Keratinocyte (primary cell): Measurements from ENCODE around the gene TCF19. TPM values are rescaled to one million over a fixed set of nuclear protein-coding genes. Genes with fewer than 3 reads are reported as not detected.

ENCODE experiments used
- DNase-seq: peaks from one replicate; pipeline ENCODE4 v3.0.0-alpha.2; 2011; ENCODE audit warnings: low read depth, missing footprints, low spot score
- FAIRE-seq: peaks from 2 replicates; lab custom pipeline; 2011; peaks lifted over from hg19 to GRCh38; lab: Jason Lieb, UNC
- H2AFZ ChIP-seq: 2 replicates; pipeline ENCODE4 v1.6.0; 2012; ENCODE audit warnings: low read length, control low read depth, inconsistent platforms; ENCODE audit not compliant: control insufficient read depth
- H3K27ac ChIP-seq: 2 replicates; pipeline ENCODE4 v1.5.1; 2011; ENCODE audit warnings: low read length; ENCODE audit not compliant: control insufficient read depth, insufficient read depth
- H3K27me3 ChIP-seq: 3 replicates; pipeline ENCODE4 v1.6.0; 2011; ENCODE audit warnings: low read length; ENCODE audit not compliant: control insufficient read depth, insufficient read depth; ENCODE audit errors: extremely low read depth
- H3K36me3 ChIP-seq, 2 experiments: 2 replicates in 1 of 2; 3 replicates in 1 of 2; pipeline ENCODE4 v1.5.1; 2011; ENCODE audit warnings: low read length in 2 of 2, mild to moderate bottlenecking in 1 of 2; ENCODE audit not compliant: control insufficient read depth in 2 of 2, insufficient read depth in 2 of 2; ENCODE audit errors: extremely low read depth in 1 of 2
- H3K4me1 ChIP-seq: 3 replicates; pipeline ENCODE4 v1.5.1; 2011; ENCODE audit warnings: low read length; ENCODE audit not compliant: control insufficient read depth, insufficient read depth; ENCODE audit errors: extremely low read depth
- H3K4me2 ChIP-seq: 3 replicates; pipeline ENCODE4 v1.6.0; 2011; ENCODE audit warnings: low read depth, low read length; ENCODE audit not compliant: control insufficient read depth, insufficient read depth; ENCODE audit errors: extremely low read depth
- H3K4me3 ChIP-seq, 3 experiments: fragments of 200-600 bp in 1 of 3; sonication (generic) in 1 of 3; 2 replicates in 2 of 3; 3 replicates in 1 of 3; pipeline ENCODE4 v1.5.1; 2011 to 2016; ENCODE audit warnings: low read length in 3 of 3, mild to moderate bottlenecking in 3 of 3, control low read depth in 2 of 3, inconsistent platforms in 1 of 3, low read depth in 1 of 3, mixed read lengths in 1 of 3, mixed run types in 1 of 3, moderate library complexity in 1 of 3; ENCODE audit not compliant: control insufficient read depth in 2 of 3, insufficient read depth in 2 of 3; ENCODE audit errors: extremely low read depth in 1 of 3
- H3K79me2 ChIP-seq: 2 replicates; pipeline ENCODE4 v1.6.0; 2012; ENCODE audit warnings: low read length; ENCODE audit not compliant: control insufficient read depth, insufficient read depth
- H3K9ac ChIP-seq: 3 replicates; pipeline ENCODE4 v1.6.0; 2011; ENCODE audit warnings: low read length; ENCODE audit not compliant: control insufficient read depth, insufficient read depth; ENCODE audit errors: extremely low read depth
- H3K9me1 ChIP-seq: 3 replicates; pipeline ENCODE4 v1.6.0; 2011; ENCODE audit warnings: low read length; ENCODE audit not compliant: control insufficient read depth, insufficient read depth; ENCODE audit errors: extremely low read depth
- H3K9me3 ChIP-seq: 2 replicates; pipeline ENCODE4 v1.5.1; 2012; ENCODE audit warnings: low read depth, low read length; ENCODE audit not compliant: control insufficient read depth
- H4K20me1 ChIP-seq: 3 replicates; pipeline ENCODE4 v1.6.0; 2011; ENCODE audit warnings: low read length; ENCODE audit not compliant: control insufficient read depth, insufficient read depth; ENCODE audit errors: extremely low read depth
- CTCF ChIP-seq, 3 experiments: IDR thresholded peaks in 1 of 3; conservative IDR thresholded peaks in 1 of 3; optimal IDR thresholded peaks in 1 of 3; 2 replicates in 2 of 3; 3 replicates in 1 of 3; pipeline versions ENCODE3 to v1.5.1; 2011; ENCODE audit warnings: low read length in 3 of 3, mild to moderate bottlenecking in 3 of 3, moderate library complexity in 2 of 3, control low read depth in 1 of 3, inconsistent platforms in 1 of 3; ENCODE audit not compliant: insufficient read depth in 2 of 3; ENCODE audit errors: extremely low read depth in 1 of 3
- EZH2 ChIP-seq: IDR thresholded peaks from one replicate; pipeline ENCODE4 v1.6.1; 2012; ENCODE audit warnings: inconsistent platforms, mild to moderate bottlenecking, low read length, moderate library complexity
- dilution Hi-C: fragments of 300-500 bp; cut with MboI; formaldehyde crosslinking; loops from one replicate; pipeline ENCODE4 v1.7.0; 2020; ENCODE audit warnings: low sequenced_read_pairs; ENCODE audit not compliant: extremely low pct_ligation_motif_present
- polyA plus RNA-seq, 5 experiments: library from polyadenylated mRNA; depleted of rRNA in 3 of 5; stranded (reverse) in 3 of 5; stranded (forward) in 1 of 5; unstranded in 1 of 5; fragments of >200 nt; gene quantifications; 1 replicate in 1 of 5; 2 replicates in 3 of 5; 3 replicates in 1 of 5; pipeline versions ENCODE4 v1.2.1 to v1.2.3, GENCODE V29; 2011 to 2012; ENCODE audit warnings: missing spikeins in 2 of 5, low read depth in 1 of 5, low replicate concordance in 1 of 5

The TCF19 gene
- polyA plus RNA-seq, 1 donor (not counting 4 experiments of a cell fraction or from before 2014, with no cell fraction given) = 7.4 TPM

- Histone ChIP-seq H3K4me2 (no peak within 1 kb of the TSS), H3K36me3 (no peaks in the 10 kb centered on the region), H3K9me3 (no peaks in the 10 kb centered on the region), H3K27ac (no peak within 1 kb of the TSS), H4K20me1 (no peaks in the 10 kb centered on the region), H3K4me3 (no peak within 1 kb of the TSS), H2AFZ (no peak within 1 kb of the TSS), H3K9me1 (no peaks in the 10 kb centered on the region), H3K4me1 (peaks cover 8% of the 10 kb centered on the region), H3K79me2 (no peaks in the 10 kb centered on the region), H3K9ac (no peak within 1 kb of the TSS), H3K27me3 (no peaks in the 10 kb centered on the region)
- TF ChIP-seq CTCF (optimal IDR thresholded peaks at IDR 0.05 in 1 of 3, IDR thresholded peaks at IDR 0.05 in 1 of 3, conservative IDR thresholded peaks at IDR 0.05 in 1 of 3; ENCODE audit: extremely low read depth in 1 of 3, insufficient read depth in 2 of 3, low read length in 3 of 3) (no peak), EZH2 (no peak)
- dilution Hi-C loops = no loop called here
- DNase-seq (no peak), FAIRE-seq (no peak)
Measured at GRCh38 chr6:31170600-31170881, 12.2 kb downstream of the TCF19 start, which contains the start of gene POU5F1. Gene POU5F1 (minus strand): TSS chr6:31170682. CDS start chr6:31170620, 62 bp downstream.

- Histone ChIP-seq H3K36me3 (no peaks in the 10 kb centered on the region), H2AFZ (no peak overlapping the region), H3K27me3 (no peaks in the 10 kb centered on the region), H3K9me1 (no peaks in the 10 kb centered on the region), H3K9ac (no peak overlapping the region), H4K20me1 (no peaks in the 10 kb centered on the region), H3K27ac (no peak overlapping the region), H3K4me3 (no peak overlapping the region), H3K4me2 (no peak overlapping the region), H3K4me1 (peaks cover 11% of the 10 kb centered on the region), H3K79me2 (no peaks in the 10 kb centered on the region), H3K9me3 (no peaks in the 10 kb centered on the region)
- FAIRE-seq = no peak
- dilution Hi-C loops = no loop called here
- DNase-seq = no peak
- TF ChIP-seq CTCF (optimal IDR thresholded peaks at IDR 0.05 in 1 of 3, IDR thresholded peaks at IDR 0.05 in 1 of 3, conservative IDR thresholded peaks at IDR 0.05 in 1 of 3; ENCODE audit: extremely low read depth in 1 of 3, insufficient read depth in 2 of 3, low read length in 3 of 3) (no peak), EZH2 (no peak)
Measured at GRCh38 chr6:31170987-31171671, 12.7 kb downstream of the TCF19 start.
